Measurements from ENCODE around the gene PDGFRA. TPM values are rescaled to one million over a fixed set of nuclear protein-coding genes. Genes with fewer than 3 reads are reported as not detected.

The PDGFRA gene
- total and polyA plus RNA-seq, 9 donors, result 192 to 736 (median 245) TPM

DNA sequence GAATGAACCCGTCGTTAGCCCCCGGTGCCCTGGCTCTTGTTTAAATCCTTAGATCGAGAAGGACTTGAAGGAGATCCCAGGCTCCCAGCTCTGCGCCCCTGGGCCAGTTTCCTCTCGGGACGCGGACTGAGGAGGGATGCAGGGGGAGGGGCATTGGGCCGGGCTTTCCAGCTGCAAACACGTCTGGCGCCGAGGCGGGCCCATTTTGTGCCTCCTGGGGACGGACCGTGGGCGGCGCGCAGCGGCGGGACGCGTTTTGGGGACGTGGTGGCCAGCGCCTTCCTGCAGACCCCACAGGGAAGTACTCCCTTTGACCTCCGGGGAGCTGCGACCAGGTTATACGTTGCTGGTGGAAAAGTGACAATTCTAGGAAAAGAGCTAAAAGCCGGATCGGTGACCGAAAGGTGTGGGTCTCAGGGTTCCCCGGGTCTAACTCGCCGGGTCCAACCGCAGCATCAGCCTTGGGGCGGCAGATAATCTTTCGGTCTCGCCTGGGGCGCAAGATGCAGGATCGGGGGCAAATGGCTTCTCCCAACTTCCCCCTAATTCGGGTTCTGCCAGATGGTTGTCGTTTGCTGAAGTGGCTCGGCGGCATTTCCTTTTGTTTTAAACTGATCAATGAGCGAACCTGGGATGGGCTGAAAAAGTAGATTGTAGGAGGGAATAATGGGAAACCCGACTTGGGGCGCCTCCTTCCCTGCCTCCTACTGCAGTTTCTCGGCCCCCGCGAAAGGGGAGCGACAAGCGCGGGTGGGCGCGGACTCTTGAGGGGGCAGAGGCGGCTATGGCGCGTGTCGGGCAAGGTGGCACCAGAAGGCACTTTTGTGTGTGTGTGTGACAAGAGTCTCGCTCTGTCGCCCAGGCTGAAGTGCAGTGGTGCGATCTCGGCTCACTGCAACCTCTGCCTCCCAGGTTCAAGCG lies 2.9 kb downstream of the PDGFRA start:
- Histone ChIP-seq H3K4me1 (ENCODE audit: insufficient read depth) (peaks cover 1% of the 10 kb centered on the region), H3K36me3 (no peaks in the 10 kb centered on the region)

DNA sequence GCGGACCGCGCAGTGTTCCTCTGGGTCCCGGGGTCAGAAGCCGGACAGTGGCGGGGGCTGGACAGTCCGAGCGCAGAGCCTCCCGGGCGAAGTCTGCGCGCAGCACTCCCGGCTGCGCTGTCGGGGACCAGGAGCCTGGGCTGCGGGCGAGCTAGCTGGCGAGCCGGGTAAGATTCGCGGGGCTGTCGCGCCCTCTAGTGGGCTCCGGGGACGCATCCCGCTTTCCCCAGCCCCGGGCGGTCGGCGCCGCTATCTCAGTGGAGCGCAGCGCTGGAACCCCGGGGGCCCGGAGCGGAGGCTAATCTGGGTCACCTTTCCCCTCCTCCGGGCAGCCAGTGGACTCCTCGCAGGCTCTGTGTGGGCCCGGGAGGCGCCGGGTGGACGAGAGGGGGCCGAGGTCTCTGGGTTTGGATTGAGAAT lies 4.2 kb downstream of the PDGFRA start:
- Histone ChIP-seq H3K27ac (peak overlapping the region; percentile 81 to 82), H3K27me3 (no peaks in the 10 kb centered on the region), H3K4me1 (ENCODE audit: insufficient read depth) (peaks cover 6% of the 10 kb centered on the region), H3K4me3 (peak overlapping the region; percentile 68), H3K9me3 (no peaks in the 10 kb centered on the region), H3K36me3 (no peaks in the 10 kb centered on the region)
- intact Hi-C loops (cut with DNase I), result loop anchor here in 3 of 4 donors (5.0 to 10.0 kb wide), 7 partner anchors 168 to 1998 kb away; partner anchors contain the start of gene CHIC2 (in 1 of the 3)
- 0 to 1% (median 0%) methylated on average over 7 to 43 of the region's 43 CpGs for WGBS, 3 donors
- TF ChIP-seq EP300 (IDR thresholded peaks at IDR 0.05) (no peak), POLR2A (IDR thresholded peaks at IDR 0.05) (no peak)
- TF ChIP-seq, protein P1, sequence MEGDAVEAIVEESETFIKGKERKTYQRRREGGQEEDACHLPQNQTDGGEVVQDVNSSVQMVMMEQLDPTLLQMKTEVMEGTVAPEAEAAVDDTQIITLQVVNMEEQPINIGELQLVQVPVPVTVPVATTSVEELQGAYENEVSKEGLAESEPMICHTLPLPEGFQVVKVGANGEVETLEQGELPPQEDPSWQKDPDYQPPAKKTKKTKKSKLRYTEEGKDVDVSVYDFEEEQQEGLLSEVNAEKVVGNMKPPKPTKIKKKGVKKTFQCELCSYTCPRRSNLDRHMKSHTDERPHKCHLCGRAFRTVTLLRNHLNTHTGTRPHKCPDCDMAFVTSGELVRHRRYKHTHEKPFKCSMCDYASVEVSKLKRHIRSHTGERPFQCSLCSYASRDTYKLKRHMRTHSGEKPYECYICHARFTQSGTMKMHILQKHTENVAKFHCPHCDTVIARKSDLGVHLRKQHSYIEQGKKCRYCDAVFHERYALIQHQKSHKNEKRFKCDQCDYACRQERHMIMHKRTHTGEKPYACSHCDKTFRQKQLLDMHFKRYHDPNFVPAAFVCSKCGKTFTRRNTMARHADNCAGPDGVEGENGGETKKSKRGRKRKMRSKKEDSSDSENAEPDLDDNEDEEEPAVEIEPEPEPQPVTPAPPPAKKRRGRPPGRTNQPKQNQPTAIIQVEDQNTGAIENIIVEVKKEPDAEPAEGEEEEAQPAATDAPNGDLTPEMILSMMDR (IDR thresholded peaks at IDR 0.05), result peak; percentile 76 to 88 (median 80)
- DNase-seq, result peak; percentile 80 to 93 (median 91)

More for the DNA sequence above, 2.9 kb downstream of the PDGFRA start:
- WGBS, 3 donors, result 0 to 2% (median 1%) methylated on average over 57 to 63 of the region's 63 CpGs
- TF ChIP-seq EP300 (IDR thresholded peaks at IDR 0.05), result no peak
- TF ChIP-seq POLR2A (IDR thresholded peaks at IDR 0.05), result no peak
- TF ChIP-seq, protein P1 (IDR thresholded peaks at IDR 0.05), result no peak
- Histone ChIP-seq H3K27ac (peak overlapping the region; percentile 81 to 84), H3K4me3 (peak overlapping the region; percentile 68), H3K9me3 (no peaks in the 10 kb centered on the region), H3K27me3 (no peaks in the 10 kb centered on the region)
- intact Hi-C loops (cut with DNase I), result loop anchor here in 3 of 4 donors (5.0 to 10.0 kb wide), 7 partner anchors 167 to 1997 kb away; partner anchors contain the start of gene CHIC2 (in 1 of the 3)
- peak; percentile 74 to 81 (median 78) for DNase-seq

DNA sequence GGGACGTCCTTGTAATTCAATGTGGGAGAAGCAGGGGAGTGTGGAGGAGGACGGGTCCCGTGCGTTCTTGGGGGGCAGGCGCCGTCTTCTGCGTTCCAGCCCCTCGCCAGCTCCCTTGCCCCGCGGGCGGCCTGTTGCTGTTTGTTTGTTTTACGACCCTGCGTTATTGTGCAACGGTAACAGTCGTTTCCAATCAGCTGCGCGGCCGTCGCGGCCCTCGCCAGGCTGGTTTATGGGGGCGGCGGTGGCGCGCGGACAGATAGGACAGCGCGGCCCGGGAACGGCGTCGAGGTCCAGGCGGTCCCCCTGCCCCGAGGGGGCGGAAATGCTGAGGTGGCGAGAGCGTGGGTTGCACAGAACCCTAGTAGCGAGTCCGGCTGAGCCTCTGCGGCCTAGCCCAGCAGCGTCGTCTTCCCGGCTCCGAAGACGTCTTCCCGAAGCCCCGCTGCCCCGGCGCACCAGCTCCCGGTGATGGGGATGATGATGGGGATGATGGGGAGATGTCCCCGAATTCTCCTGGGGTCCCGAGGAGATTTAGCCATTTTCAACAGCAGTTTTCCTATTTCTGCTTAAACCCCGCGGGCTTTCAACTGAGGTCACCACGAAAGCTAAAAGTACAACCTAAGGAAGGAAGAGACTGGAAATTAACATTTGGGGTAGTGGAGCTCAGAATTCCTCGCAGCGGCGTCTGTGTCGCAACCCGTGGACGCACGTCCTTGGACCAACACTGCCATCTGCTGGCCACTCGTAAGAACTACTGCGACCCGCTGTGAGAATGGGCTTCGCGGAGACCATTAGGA lies 4.8 kb downstream of the PDGFRA start:
- no peak for TF ChIP-seq POLR2A (IDR thresholded peaks at IDR 0.05)
- TF ChIP-seq, protein P1 (IDR thresholded peaks at IDR 0.05), result peak; percentile 81 to 94 (median 92)

More for the DNA sequence above, 4.8 kb downstream of the PDGFRA start:
- WGBS, 3 donors, result 0 to 1% (median 1%) methylated on average over 36 to 67 of the region's 67 CpGs
- H3K27me3 ChIP-seq, result no peaks in the 10 kb centered on the region
- intact Hi-C loops (cut with DNase I), result loop anchor here in 3 of 4 donors (5.0 to 10.0 kb wide), 7 partner anchors 169 to 1999 kb away; partner anchors contain the start of gene CHIC2 (in 1 of the 3)
- H3K36me3 ChIP-seq, result no peaks in the 10 kb centered on the region
- H3K9me3 ChIP-seq, result no peaks in the 10 kb centered on the region
- H3K27ac ChIP-seq, result peak overlapping the region; percentile 81 to 82
- peak; percentile 77 to 87 (median 86) for DNase-seq
- peak overlapping the region; percentile 68 for H3K4me3 ChIP-seq
- H3K4me1 ChIP-seq (ENCODE audit: insufficient read depth), result peaks cover 6% of the 10 kb centered on the region

All from ovary (tissue), 9 donors.